Hepatocyte (in vitro differentiated cells): ENCODE data around the gene GSAP.

Experiments used
- EZH2 ChIP-seq: fragments of 200-600 bp; sonication (generic); IDR thresholded peaks from 2 replicates; pipeline ENCODE4 v1.6.1; 2016; ENCODE audit warnings: antibody characterized with exemption, mild to moderate bottlenecking, borderline replicate concordance
- EZH2phosphoT487 ChIP-seq: fragments of 200-600 bp; sonication (generic); IDR thresholded peaks from one replicate; pipeline ENCODE4 v1.6.1; 2018; ENCODE audit warnings: antibody characterized with exemption, mild to moderate bottlenecking, low read depth, moderate library complexity; ENCODE audit not compliant: unreplicated experiment, severe bottlenecking
- TF ChIP-seq, protein P1 (sequence below): fragments of 200-600 bp; sonication (generic); IDR thresholded peaks from 2 replicates; pipeline ENCODE4 v1.5.1; 2016; ENCODE audit warnings: antibody characterized with exemption, mild to moderate bottlenecking; ENCODE audit not compliant: poor library complexity

- TF ChIP-seq, protein P1, sequence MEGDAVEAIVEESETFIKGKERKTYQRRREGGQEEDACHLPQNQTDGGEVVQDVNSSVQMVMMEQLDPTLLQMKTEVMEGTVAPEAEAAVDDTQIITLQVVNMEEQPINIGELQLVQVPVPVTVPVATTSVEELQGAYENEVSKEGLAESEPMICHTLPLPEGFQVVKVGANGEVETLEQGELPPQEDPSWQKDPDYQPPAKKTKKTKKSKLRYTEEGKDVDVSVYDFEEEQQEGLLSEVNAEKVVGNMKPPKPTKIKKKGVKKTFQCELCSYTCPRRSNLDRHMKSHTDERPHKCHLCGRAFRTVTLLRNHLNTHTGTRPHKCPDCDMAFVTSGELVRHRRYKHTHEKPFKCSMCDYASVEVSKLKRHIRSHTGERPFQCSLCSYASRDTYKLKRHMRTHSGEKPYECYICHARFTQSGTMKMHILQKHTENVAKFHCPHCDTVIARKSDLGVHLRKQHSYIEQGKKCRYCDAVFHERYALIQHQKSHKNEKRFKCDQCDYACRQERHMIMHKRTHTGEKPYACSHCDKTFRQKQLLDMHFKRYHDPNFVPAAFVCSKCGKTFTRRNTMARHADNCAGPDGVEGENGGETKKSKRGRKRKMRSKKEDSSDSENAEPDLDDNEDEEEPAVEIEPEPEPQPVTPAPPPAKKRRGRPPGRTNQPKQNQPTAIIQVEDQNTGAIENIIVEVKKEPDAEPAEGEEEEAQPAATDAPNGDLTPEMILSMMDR: peak; percentile 13
- TF ChIP-seq EZH2phosphoT487 (no peak), EZH2 (no peak)
Measured at GRCh38 chr7:77415823-77416620, at the start of gene GSAP.
